ENCODE results near the gene TBPL1. TPM values are rescaled to one million over a fixed set of nuclear protein-coding genes. Genes with fewer than 3 reads are reported as not detected.

The TBPL1 gene
- total and polyA plus RNA-seq, 9 of the 15 experiments (the other 6 are each of a cell fraction or from before 2014, with no cell fraction given), result 78.1 to 152 (median 107) TPM

GRCh38 chr6:133939778-133940667 is 13.0 kb upstream of the TBPL1 start (continued):
- TF ChIP-seq ZNF592 (IDR thresholded peaks at IDR 0.05) (peak; percentile 81), SRSF3 (IDR thresholded peaks at IDR 0.05; ENCODE audit: insufficient read depth, low read length) (no peak), BRCA1 (IDR thresholded peaks at IDR 0.05) (no peak), BRCA1 (CRISPR knock-in tag; IDR thresholded peaks at IDR 0.05) (no peak), CSDE1 (IDR thresholded peaks at IDR 0.05) (0 out of 4 replicates have a peak, but pooled peaks of 1 of the 2 experiments have one; percentile 22), POLR2AphosphoS5 (IDR thresholded peaks at IDR 0.05; ENCODE audit: control insufficient read depth, insufficient read depth, low read depth, low read length) (no peak), MEIS2 (IDR thresholded peaks at IDR 0.05; ENCODE audit: partially characterized antibody) (peak; percentile 69), GABPA (tag; conservative IDR thresholded peaks at IDR 0.05; ENCODE audit: low read depth) (peak; percentile 63; the same call in 1 of the 2 replicates), EHMT2 (IDR thresholded peaks at IDR 0.05) (peak; percentile 33; the same call in 1 of the 2 replicates), CREBBP (IDR thresholded peaks at IDR 0.05; ENCODE audit: low read depth, low read length) (no peak), ZNF75A (CRISPR knock-in tag; IDR thresholded peaks at IDR 0.05) (no peak), ZNF165 (CRISPR knock-in tag; IDR thresholded peaks at IDR 0.05; ENCODE audit: borderline replicate concordance) (0 out of 2 replicates have a peak, but pooled peaks have one; percentile 28), ZNF644 (tag; IDR thresholded peaks at IDR 0.05; ENCODE audit: low read depth) (peak; percentile 55; the same call in 1 of the 2 replicates), LEF1 (IDR thresholded peaks at IDR 0.05) (0 out of 2 replicates have a peak, but pooled peaks have one; percentile 58), MAZ (CRISPR knock-in tag; conservative IDR thresholded peaks at IDR 0.05 in 1 of 2, IDR thresholded peaks at IDR 0.05 in 1 of 2) (no peak; a peak in 1 of 4 replicates), NRF1 (conservative IDR thresholded peaks at IDR 0.05 in 1 of 2, IDR thresholded peaks at IDR 0.05 in 1 of 2) (0 out of 4 replicates have a peak, but pooled peaks of 1 of the 2 experiments have one; percentile 29), NFIC (IDR thresholded peaks at IDR 0.05) (0 out of 2 replicates have a peak, but pooled peaks have one; percentile 21), FOXK2 (conservative IDR thresholded peaks at IDR 0.05 in 1 of 2, IDR thresholded peaks at IDR 0.05 in 1 of 2; ENCODE audit: low read depth in 2 of 2) (peak; percentile 60 to 70; a peak in 3 of 4 replicates), TRIM24 (IDR thresholded peaks at IDR 0.05) (peak in 1 of 2 experiments; percentile 20; a peak in 1 of 4 replicates), ELF2 (CRISPR knock-in tag; IDR thresholded peaks at IDR 0.05) (no peak), SPI1 (IDR thresholded peaks at IDR 0.05; ENCODE audit: borderline replicate concordance, low read depth, low read length) (no peak), CTBP1 (IDR thresholded peaks at IDR 0.05; ENCODE audit: borderline replicate concordance) (peak; percentile 47; the same call in 1 of the 2 replicates), SMARCA5 (IDR thresholded peaks at IDR 0.05) (peak; percentile 48; the same call in 1 of the 2 replicates)

All from K562 (cell line).